H1 (cell line): Measurements from ENCODE around the gene ZC3H18. TPM values are rescaled to one million over a fixed set of nuclear protein-coding genes. Genes with fewer than 3 reads are reported as not detected.

Experiments used
- NANOG ChIP-seq: IDR thresholded peaks from 2 replicates; pipeline ENCODE4 v1.6.1; 2011; ENCODE audit warnings: low read length, low read depth, mild to moderate bottlenecking, inconsistent platforms; ENCODE audit not compliant: insufficient read depth, poor library complexity, severe bottlenecking
- polyA plus RNA-seq, 7 experiments: library from polyadenylated mRNA; depleted of rRNA in 3 of 7; stranded (reverse) in 5 of 7; unstranded in 2 of 7; fragments of >200 nt in 5 of 7; fragments of 200-250 nt in 2 of 7; gene quantifications; 1 replicate in 5 of 7; 2 replicates in 1 of 7; 4 replicates in 1 of 7; pipeline versions ENCODE4 v1.2.1 to v1.2.3, GENCODE V29; 2011 to 2013; ENCODE audit warnings: missing spikeins in 2 of 7, mixed read lengths in 2 of 7
- total RNA-seq: library from RNA; stranded (reverse); fragmentation: NEBNext Ultra II Directional; extraction: Animal tissue kit (Norgen Biotek cat#: 25700); gene quantifications from 2 replicates; pipeline ENCODE4 v1.2.1, GENCODE V29; 2021
- TF ChIP-seq, protein P1 (sequence below): IDR thresholded peaks from 2 replicates; pipeline ENCODE4 v1.6.1; 2012; ENCODE audit warnings: low read length, inconsistent platforms

ZC3H18 gene
- total and polyA plus RNA-seq, 2 of the 8 experiments (the other 6 are each of a cell fraction or from before 2014, with no cell fraction given), result 12.1 to 73.2 TPM

- TF ChIP-seq, protein P1, sequence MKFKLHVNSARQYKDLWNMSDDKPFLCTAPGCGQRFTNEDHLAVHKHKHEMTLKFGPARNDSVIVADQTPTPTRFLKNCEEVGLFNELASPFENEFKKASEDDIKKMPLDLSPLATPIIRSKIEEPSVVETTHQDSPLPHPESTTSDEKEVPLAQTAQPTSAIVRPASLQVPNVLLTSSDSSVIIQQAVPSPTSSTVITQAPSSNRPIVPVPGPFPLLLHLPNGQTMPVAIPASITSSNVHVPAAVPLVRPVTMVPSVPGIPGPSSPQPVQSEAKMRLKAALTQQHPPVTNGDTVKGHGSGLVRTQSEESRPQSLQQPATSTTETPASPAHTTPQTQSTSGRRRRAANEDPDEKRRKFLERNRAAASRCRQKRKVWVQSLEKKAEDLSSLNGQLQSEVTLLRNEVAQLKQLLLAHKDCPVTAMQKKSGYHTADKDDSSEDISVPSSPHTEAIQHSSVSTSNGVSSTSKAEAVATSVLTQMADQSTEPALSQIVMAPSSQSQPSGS, result no peak
- TF ChIP-seq NANOG, result no peak
These were observed 56.4 kb downstream of the ZC3H18 start (continued) for GRCh38 chr16:88626646-88627045.
